CD4-positive, alpha-beta T cell treated with Interleukin-6 for 4 hours (primary cell): ENCODE measurements around the gene PATZ1.

ENCODE experiments used
- DNase-seq: peaks from one replicate; pipeline ENCODE4 v3.0.0-alpha.2; 2020; ENCODE audit warnings: mixed read lengths

The PATZ1 gene

GRCh38 chr22:31279327-31279669 is 66.8 kb downstream of the PATZ1 start:
- no peak for DNase-seq

- DNase-seq, result peak; percentile 74
Measured at GRCh38 chr22:31278626-31279326, 67.4 kb downstream of the PATZ1 start.

GRCh38 chr22:31278151-31278621 is 68.0 kb downstream of the PATZ1 start:
- DNase-seq, result peak; percentile 50

- peak; percentile 29 for DNase-seq
Measured at GRCh38 chr22:31277741-31278140, 68.4 kb downstream of the PATZ1 start.

GRCh38 chr22:31276426-31277167 is 69.5 kb downstream of the PATZ1 start:
- no peak for DNase-seq
